GM21576 (cell line): ENCODE data around the gene F2.
"Not testable (repeated sequence)": the region's sequence is repeated elsewhere in the genome, so short reads cannot be mapped to it uniquely, and the experiment has no call there.

Experiments
- ATAC-seq: cut with Tn5 transposase; IDR thresholded peaks from one replicate; pipeline ENCODE4 v1.9.1; 2021; ENCODE audit warnings: mild to moderate bottlenecking, moderate library complexity; ENCODE audit not compliant: unreplicated experiment

The F2 gene

GRCh38 chr11:46719048-46719542 is at the start of gene F2:
TSS of gene F2 (plus strand) at chr11:46719213. CDS start at chr11:46719236, 23 bp downstream.
- ATAC-seq = no peak

GRCh38 chr11:46669711-46670139 is 49.3 kb upstream of the F2 start:
- ATAC-seq = no peak

- ATAC-seq = not testable (repeated sequence)
These were observed 48.5 kb upstream of the F2 start for GRCh38 chr11:46670521-46670920.

- no peak for ATAC-seq
These were observed 47.1 kb upstream of the F2 start for GRCh38 chr11:46671958-46672315.

GRCh38 chr11:46672381-46672839 is 46.6 kb upstream of the F2 start:
- ATAC-seq = no peak

- no peak for ATAC-seq
These were observed 45.1 kb upstream of the F2 start for GRCh38 chr11:46673713-46674462.

GRCh38 chr11:46674463-46675287 is 44.3 kb upstream of the F2 start:
- no peak for ATAC-seq

- ATAC-seq = no peak
These were observed 43.6 kb upstream of the F2 start for GRCh38 chr11:46675288-46675851.

GRCh38 chr11:46675949-46676348 is 43.1 kb upstream of the F2 start:
- ATAC-seq = no peak

GRCh38 chr11:46676436-46677158 is 42.4 kb upstream of the F2 start:
- ATAC-seq = no peak

- no peak for ATAC-seq
These were observed 41.8 kb upstream of the F2 start for GRCh38 chr11:46677169-46677568.

GRCh38 chr11:46677991-46678740 is 40.8 kb upstream of the F2 start:
- no peak for ATAC-seq

- ATAC-seq = no peak
These were observed 40.3 kb upstream of the F2 start for GRCh38 chr11:46678741-46679130.

GRCh38 chr11:46679241-46680163 is 39.5 kb upstream of the F2 start:
- no peak for ATAC-seq

- ATAC-seq = no peak
These were observed 38.8 kb upstream of the F2 start for GRCh38 chr11:46680164-46680760.

GRCh38 chr11:46680815-46681214 is 38.2 kb upstream of the F2 start:
- no peak for ATAC-seq

GRCh38 chr11:46681814-46682213 is 37.2 kb upstream of the F2 start:
- ATAC-seq = no peak
